Activated CD4-positive, alpha-beta T cell treated with anti-CD3 and anti-CD28 coated beads, Interleukin-2, Interleukin-6, amounts not matched to agents 100 ng/mL and 50 ng/mL, durations not matched to agents 16 hours and 8 hours (primary cell): ENCODE measurements around the gene KRT84.

Source experiments
- DNase-seq: peaks from one replicate; pipeline ENCODE4 v3.0.0-alpha.2; 2020

The KRT84 gene, protein sequence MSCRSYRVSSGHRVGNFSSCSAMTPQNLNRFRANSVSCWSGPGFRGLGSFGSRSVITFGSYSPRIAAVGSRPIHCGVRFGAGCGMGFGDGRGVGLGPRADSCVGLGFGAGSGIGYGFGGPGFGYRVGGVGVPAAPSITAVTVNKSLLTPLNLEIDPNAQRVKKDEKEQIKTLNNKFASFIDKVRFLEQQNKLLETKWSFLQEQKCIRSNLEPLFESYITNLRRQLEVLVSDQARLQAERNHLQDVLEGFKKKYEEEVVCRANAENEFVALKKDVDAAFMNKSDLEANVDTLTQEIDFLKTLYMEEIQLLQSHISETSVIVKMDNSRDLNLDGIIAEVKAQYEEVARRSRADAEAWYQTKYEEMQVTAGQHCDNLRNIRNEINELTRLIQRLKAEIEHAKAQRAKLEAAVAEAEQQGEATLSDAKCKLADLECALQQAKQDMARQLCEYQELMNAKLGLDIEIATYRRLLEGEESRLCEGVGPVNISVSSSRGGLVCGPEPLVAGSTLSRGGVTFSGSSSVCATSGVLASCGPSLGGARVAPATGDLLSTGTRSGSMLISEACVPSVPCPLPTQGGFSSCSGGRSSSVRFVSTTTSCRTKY

DNA sequence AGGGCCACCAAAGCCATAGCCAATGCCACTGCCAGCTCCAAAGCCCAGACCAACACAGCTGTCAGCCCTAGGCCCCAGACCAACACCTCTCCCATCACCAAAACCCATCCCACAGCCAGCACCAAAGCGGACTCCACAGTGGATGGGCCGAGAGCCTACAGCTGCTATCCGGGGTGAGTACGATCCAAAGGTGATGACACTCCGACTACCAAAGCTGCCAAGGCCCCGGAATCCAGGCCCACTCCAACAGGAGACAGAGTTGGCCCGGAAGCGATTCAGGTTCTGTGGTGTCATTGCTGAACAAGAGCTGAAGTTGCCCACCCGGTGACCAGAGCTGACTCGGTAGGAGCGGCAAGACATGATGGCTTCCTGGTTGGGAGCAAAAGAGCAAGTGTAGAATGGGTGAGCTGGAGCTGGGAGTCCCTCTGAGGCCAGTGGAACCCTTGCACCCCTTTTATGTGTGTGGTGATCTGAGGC is at the start of gene KRT84:
Gene KRT84, minus strand, starts transcription at position 427 of the 477 bp plus-strand sequence. Its CDS starts 67 bp downstream, at position 360.
- DNase-seq = no peak

DNA sequence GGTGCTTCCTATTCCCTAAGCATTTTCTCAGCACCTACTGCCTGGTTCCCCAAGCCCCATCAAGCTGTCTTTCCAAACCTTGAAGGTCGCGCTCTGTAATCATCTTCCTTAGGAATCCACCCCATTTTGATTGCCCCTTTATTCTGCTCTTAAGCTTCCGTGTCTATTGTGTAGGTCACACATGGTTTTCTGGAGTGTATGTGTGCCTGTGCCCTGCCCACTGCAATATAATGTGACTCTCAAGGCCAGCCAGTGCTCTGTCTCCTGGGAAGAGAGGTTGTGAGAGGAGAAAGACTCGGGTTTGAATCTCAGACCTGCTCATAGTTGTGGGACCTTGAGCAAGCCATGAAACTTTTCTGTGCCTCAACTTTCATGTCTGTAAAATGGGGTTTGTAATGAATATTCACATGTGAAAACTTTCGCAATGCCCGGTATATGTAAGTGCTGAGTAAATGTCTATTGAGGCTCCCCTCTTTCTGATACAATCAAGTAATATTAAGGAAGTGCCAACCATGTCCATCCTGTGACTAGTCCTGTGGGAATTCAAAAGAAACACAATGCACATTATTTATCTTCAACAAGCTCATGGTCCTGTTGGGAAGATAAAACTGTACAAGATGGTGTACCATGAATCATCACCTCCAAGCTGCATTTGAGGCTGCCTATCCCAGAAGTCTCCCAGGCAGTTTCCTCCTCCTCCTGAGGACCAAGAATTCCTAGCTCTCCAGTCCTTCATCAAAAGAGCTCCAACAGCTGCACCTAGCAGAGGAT is 49.5 kb upstream of the KRT84 start:
- no peak for DNase-seq

DNA sequence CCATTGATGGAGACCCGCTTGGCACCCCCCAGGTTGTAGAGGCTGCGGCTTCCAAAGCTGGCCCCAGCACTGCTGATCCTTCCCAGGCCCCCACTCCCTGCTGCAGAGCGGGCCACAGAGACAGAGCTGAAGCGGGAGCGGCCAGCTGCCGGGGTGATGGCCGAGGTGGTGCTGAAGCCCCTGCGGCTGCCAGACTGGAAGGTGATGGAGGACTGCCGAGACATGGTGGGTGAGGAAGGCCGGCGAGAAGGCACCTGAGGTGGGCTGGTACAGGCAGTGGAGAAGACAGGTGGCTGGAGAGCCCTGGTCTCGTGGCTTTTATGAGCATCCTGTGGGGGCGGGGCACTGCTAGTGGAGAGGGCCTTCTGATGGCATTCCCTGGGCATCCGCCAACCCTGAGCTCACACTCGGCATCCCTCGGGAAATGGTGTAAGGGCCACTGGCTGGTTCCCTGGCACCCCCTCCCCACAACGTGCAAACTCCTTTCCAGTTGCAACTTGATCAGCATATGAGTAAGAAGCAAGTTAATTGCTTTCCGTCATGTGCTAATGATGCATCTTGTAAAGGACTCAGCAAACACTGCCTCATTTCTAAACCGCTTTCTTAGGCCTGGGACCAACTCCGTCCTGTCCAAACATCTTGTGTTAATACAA is 48.8 kb upstream of the KRT84 start, which contains the start of gene KRT75:
Gene KRT75, minus strand, starts transcription at position 291 of the 653 bp plus-strand sequence. Its CDS starts 67 bp downstream, at position 224.
- DNase-seq = no peak

DNA sequence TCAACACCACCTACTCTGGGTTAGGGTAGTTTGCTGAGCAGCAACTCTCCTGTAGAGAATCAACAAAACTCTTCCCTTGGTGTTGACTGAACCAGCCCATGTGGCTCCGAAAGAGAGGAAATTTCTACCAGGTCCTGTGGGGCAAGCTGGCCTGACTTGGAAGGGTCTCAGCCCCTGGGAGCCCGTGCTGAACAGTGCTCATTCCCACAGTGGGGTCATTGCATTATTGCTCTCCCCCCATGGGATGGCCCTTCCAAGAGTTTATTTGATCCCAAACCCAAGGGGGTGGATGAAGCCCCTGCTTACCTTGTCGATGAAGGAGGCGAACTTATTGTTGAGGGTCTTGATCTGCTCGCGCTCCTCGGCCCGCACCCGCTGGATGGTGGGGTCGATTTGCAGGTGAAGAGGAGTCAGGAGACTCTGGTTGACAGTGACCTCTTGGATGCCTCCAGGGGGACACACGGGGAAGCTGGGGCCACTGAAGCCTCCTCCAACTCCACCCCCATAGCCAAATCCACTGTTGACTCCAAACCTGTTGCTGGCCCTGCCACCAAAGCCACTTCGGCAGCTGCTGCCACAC is 48.1 kb upstream of the KRT84 start:
- no peak for DNase-seq

DNA sequence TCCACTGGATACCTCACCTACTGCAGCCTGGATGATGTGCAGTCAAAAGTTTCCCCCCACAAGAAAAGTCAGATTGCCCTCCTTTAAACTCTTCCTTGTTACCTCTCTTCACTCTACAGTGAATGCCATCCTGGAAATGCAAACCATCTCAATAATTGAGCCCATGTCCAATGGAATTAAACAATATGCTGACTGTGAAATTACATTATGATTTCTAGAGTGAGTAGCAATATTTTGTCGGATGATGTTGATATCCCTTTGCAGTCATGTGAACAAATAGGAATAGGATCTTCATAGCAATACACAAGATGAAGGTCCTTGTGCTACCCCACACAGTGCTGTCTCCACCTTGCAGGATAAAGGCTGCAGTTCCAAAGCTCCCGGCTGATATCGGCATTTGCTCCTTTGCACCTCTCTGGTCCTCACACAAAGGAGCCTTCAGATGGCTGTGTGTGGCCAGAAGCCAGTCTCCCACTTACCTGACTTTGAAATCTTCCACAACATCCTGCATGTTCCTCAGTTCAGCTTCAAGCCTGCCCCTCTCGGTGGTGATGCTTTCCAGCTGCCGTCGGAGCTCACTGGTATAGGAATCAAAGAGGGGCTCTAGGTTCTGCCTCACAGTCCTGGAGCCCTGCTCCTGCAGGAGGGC is 47.2 kb upstream of the KRT84 start:
- no peak for DNase-seq

DNA sequence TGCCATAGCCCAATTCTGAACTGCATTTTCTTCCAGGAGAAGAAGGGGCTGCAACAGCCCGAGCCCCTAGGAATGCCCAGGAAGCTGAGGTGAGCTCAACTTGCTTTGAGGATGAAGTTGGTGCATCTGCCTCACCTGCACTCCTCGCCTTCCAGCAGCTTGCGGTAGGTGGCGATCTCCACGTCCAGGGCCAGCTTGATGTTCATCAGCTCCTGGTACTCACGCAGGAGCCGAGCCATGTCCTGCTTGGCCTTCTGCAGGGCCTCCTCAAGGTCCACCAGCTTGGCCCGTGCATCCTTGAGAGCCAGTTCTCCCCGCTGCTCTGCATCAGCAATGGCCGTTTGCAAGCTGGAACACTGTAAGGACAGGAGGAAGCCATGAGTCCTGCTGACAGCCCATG is 42.7 kb upstream of the KRT84 start:
- DNase-seq = no peak

DNA sequence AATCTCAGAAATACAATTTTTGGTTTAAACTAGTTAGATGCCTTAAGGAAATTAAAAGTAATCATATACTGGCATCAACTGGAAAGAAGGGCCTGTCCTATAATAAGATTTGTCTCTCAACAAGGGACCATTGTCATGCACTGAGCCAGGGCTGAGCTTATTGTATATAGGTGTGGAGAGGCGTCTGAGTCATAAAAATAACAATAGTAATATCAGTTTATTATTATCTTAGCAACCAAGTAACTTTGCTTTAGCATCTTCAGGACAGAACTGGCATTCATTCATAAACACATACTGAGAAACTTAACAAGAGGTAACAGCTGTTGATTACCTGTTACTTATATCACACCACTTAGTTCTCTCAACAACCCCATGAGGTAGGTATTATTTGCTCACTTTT is 41.6 kb upstream of the KRT84 start:
- no peak for DNase-seq

DNA sequence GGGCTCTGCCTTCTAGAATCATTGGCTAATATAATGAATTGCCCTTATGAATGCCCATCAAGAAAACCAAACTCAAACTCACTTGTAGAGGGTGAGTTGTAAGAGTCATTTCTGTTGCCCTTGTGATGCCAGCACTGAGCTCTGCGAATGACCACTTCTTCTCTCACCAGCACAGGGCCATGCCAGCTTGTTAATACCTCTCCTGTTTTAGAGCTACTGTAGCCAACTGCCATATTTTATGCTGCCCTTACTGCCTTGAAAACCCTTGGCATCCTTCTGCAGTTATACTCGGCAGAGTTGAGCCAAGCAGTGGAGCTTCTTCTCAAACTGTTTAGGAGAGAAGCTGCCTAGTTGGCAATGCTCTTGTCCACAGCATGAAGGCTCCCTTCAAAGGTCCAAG is 40.6 kb upstream of the KRT84 start:
- DNase-seq = no peak

DNA sequence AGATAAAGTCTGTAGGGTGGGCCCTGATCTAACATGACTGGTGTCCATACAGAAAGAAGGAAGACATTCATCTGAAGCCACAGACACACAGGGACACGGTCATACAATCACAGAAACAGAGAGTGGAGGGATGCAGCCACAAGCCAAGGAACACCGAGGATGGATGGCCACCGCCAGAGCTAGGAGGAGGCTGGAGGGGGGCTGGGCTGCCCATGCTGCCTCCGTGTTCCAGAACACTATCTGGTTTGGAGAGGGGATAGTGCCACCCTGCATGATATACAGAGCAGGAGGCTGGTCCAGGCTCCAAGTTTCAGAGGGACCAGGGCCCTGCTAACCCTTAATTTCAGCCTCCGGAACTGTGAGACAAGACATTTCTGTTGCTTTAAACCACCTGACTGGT is 40.0 kb upstream of the KRT84 start:
- DNase-seq = no peak

DNA sequence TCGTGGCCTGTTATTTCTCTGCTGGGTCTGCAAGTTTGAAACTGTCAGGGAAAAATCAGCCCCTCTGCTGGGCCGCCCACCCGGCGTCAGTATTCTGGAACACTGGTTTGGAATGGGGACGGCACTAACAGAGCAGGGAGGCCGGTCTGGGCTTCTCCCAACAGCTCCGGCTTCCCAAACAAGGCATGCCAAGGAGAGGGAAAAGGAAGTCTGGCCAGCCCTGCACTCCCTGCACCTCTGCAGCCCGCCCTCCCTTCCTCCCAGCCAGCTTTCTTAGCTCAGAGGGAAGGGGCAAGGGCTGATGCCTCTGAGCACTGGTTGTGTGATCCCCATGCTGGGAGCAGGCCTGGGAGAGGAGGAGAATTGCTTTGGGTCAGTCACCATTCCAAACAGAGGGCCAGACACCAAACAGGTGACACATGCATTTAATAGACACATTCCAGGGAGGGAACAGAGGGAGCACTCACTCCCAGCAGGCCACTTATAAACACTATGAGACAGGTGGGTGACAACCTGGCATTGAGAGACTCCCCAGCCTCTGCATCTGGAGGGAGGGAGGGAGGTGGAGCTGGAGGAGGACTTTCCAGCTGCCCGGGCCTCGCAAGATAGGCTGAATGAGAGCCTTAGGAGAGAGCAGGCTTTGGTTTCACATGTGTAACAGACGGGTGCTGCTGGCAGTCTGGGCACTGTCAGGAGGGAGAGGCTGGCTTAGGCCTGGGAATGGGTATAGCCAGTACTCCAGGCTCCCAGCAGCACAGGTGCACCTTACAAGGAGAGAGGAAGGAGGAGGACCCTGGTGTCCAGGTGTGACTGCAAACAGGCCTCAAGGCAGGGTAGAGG is 38.4 kb upstream of the KRT84 start:
- no peak for DNase-seq

DNA sequence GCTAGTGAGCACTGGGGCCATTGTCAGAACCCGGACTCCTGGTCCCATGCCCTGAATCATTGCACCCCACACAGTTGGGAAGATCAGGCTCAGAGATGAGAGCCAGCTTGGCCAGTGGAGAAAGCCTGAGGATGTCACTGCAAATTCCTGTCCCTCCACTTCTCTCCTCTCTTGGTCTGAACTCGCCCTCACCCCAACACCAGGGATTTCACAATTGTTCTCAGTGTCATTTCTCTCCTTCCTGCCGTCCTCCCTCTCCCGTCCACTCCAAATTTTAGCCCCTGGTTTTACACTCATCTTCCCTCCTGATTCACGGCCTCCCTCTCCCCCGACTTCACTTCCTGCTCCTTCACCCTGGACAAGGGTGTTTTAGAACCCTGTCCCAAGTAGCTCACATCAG is 37.6 kb upstream of the KRT84 start:
- no peak for DNase-seq

DNA sequence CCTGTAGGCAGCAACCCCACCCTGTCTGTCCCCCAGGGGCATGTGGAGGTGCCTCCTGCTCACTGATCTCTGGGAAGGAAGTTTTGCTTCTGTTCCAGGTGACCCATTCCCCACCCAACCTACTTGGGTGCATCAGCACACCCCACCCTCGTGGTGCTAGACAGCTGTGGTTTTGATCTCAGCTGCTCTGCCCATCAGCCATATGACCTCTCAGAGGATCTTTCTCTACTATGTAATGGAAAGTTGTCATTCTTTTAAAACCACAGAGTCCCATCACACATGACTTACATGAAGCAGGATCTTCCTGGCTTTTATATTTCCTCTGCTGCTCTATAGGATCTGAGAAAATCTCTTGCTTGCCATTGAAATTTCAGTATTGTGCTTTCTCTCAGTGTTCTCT is 34.2 kb upstream of the KRT84 start:
- DNase-seq = no peak

DNA sequence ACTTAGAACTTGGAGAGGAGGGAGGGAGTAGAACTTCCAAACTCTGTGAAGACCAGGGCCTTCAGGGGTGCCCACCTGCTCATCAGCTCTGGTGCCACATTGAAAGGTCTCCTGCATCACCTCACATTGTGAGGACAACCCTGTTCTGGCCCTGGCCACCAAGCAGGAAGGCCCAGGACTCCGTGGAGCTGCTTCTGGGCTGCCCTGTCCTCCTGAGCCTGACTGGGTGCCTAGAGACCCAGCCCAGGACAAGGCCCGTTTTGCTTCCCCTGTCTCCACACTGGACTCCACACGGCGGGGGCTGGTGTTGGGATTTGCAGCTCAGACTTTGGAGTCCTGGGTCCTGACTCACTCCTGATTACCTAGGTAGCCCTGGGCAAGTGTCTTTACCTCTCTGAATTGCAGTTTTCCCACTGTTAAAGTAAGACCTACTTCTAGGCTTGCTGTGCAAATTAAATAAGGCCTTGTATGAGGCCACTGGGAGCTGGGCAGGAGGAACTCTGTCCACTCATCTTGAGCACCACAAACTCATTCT is 33.2 kb upstream of the KRT84 start:
- no peak for DNase-seq

DNA sequence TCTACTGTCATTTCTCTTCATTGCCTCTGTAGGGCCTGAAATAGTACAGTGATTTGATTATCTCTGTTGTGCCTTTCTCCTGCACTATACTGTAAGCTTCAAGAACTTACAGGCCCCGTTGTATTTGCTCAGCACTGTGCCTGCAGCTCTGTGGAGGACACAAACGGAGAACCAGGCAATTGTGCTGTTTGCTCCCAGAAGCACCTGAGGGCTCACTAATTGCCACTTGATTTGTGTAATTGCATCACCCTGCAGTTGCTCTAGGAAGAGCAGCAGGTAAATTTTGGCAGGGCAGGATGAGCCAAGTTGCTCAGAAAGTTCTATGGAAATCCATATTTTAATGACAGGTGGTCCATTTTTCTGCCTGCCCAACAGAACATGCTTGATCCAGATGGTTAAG is 32.3 kb upstream of the KRT84 start:
- no peak for DNase-seq

DNA sequence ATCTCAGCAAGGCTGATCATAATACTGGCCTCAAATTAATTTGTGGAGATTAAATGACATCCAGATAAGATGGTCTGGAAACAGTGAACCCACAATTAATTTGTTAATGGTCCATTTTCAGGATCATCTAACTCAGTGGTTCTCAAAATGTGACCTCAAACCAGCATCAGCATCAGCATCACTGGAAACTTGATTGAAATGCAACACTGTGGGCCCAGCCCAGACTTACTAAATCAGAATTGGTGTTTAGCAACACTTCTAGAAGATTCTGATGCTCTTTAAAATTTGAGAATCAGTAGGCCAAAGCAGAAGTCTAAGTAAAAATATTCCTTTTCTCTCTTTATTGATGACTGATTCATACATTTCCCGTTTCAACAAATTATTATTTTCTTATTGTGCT is 31.3 kb upstream of the KRT84 start:
- no peak for DNase-seq

DNA sequence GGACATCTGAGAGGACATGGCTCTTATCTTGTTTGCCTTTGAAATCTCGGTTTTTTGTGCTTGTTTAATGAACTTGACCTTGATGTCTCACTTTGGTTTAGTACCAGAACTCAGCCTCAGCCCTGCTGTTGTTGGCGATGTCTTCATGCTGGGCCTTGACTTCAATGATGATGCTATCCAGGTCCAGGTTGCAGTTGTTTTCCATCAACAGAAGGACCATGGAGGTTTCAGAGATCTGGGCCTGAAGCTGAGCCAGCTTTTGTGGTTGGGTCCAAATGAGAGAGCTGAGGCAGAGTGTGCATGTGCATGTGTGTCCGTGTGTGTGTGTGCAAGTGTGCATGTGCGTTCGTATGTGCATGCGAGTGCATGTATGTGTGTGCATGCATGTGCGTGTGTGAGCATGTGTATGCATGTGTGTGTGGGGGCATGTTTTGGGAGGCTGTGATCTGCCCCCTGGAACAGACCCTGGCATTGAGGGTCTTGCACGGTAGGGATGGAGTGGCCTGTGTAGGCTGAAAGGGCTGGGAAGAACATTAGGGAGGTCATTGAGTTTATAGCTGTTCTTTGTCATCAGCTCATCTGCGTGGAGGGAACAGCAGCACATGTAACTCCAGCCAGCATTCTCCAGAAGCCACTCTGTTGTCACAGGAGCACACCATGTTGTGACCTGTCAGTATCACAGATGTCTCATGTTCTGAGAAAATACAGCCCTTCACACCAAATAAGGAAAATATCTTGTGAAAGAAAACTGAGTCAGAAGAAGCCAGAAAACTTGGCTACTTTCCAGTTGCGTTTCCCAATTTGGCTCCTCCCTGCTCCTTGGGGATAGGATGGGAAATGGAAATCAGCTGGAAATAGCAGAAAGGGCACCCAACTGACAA is 30.7 kb upstream of the KRT84 start:
- no peak for DNase-seq

DNA sequence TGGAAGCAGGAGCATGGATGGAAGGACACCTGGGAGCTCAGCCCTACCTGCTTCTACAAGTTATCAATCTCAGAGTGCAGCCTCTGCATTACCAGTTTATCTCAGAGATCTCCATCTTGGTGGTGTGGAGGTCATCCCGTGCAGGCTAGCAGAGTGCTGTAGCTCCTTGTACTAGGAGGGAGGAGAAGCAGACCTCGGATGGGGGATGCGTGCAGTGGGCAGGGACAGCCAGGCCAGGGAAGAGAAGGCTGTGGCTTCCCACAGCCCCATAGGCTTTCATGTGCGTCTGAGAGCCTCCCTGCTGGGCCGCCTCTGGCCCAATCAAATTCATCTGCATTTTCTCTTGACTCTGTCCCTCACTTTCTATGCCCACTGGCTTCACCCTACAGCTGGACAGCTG is 29.5 kb upstream of the KRT84 start:
- DNase-seq = no peak

DNA sequence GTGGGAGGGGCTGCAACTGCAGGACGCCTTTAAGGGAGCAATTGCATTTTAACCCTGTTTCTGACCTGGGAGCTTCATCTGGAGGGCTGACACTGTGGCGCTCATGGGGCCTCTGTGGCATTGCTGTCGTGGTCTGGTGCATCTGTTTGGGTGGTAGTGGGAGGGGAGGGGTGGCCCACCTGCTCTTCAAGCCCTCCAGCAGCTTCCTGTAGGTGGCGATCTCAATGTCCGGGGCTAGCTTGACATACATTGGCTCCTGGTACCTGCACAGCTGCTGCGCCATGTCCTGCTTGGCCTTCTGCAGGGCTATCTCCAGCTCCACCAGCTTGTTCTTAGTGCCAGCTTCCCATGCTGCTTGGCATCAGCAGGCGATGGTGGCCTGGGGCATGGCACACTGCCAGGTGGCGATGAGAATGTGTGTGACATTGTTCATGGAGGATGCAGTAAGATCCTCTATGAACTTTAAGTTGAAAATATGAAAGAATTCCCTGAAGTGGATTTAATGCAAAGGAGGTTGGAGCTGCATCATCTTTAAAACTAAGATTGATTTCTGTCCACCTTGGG is 28.4 kb upstream of the KRT84 start:
- DNase-seq = no peak

DNA sequence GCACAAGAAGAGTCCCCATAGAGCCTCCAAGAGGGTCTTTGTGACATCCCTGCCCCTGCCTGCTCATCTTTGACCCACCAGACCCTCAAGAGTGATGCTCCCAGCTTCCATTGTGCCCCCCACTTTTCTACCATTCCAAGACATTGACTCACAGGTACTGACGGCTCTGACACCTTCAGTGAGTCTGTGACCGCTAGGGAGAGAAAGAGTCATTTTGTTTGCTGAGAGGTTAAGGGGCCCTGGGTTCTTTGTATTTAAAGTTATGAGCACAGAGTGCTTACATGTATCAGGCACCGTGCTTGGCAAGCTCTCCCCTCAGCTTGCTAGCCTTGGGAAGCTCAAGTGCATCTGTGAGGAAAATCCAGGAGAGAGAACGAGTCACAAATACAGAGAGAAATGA is 27.8 kb upstream of the KRT84 start:
- no peak for DNase-seq

DNA sequence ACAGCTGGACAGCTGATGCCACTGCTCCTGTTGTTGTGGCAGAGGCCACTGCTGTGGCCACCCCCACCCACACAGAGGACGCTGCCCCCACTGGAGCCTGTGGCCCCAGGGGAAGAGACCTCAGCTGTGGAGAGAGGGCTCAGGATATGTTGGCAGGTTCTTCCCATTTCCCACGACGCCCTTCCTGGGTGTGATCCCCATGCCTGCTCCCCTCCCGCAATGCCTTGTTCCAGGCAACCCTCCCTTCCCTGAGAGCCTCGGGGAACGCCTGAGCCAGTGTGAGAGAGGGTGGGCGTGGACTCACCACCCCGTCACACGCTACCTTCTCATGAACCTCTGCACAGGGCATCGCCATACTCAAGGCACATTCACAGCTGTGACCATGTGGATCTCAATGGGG is 26.4 kb upstream of the KRT84 start:
- no peak for DNase-seq
